ENCODE data around the gene SHISA9. TPM values are rescaled to one million over a fixed set of nuclear protein-coding genes. Genes with fewer than 3 reads are reported as not detected.

Gene SHISA9
- polyA plus RNA-seq, 3 donors = 0.01 TPM; not detected in 2

GRCh38 chr16:13041180-13041579 is 139.8 kb downstream of the SHISA9 start:
- Mint-ChIP-seq H3K4me3 (no peak overlapping the region), H3K9me3 (peaks cover 0 to 8% (median 4%) of the 10 kb centered on the region in 7 donors), H3K27ac (no peak overlapping the region), H3K4me1 (no peaks in the 10 kb centered on the region), H3K36me3 (no peaks in the 10 kb centered on the region), H3K27me3 (ENCODE audit: low read depth in 3 of 3) (peaks cover 0 to 9% (median 2%) of the 10 kb centered on the region in 3 donors)
- Histone ChIP-seq H3K9ac (ENCODE audit: insufficient read depth, low read length, poor library complexity, severe bottlenecking) (no peak overlapping the region), H4K20me1 (ENCODE audit: insufficient read depth, low read length) (no peaks in the 10 kb centered on the region), H3K27me3 (ENCODE audit: control insufficient read depth in 2 of 2, insufficient read depth in 2 of 2, low read length in 2 of 2) (no peaks in the 10 kb centered on the region), H3K36me3 (replicated peaks in 1 of 2; ENCODE audit: control insufficient read depth in 1 of 2, insufficient read depth in 2 of 2, low read length in 2 of 2) (no peaks in the 10 kb centered on the region), H2AFZ (ENCODE audit: insufficient read depth, low read depth, low read length, poor library complexity, severe bottlenecking) (no peak overlapping the region), H3K27ac (ENCODE audit: low read depth in 1 of 2, low read length in 2 of 2) (no peak overlapping the region), H3K79me2 (ENCODE audit: insufficient read depth, low read length) (no peaks in the 10 kb centered on the region), H3K4me3 (replicated peaks in 1 of 3; ENCODE audit: low read depth in 2 of 3, low read length in 3 of 3) (no peak overlapping the region), H3K9me3 (replicated peaks in 1 of 2; ENCODE audit: control insufficient read depth in 1 of 2, insufficient read depth in 1 of 2, low read length in 2 of 2) (peaks cover 9 to 20% of the 10 kb centered on the region in 2 donors), H3K4me2 (replicated peaks; ENCODE audit: extremely low read depth, low read length, poor library complexity, severe bottlenecking) (no peak overlapping the region), H3K4me1 (ENCODE audit: control insufficient read depth in 1 of 2, insufficient read depth in 2 of 2, low read length in 2 of 2) (no peaks in the 10 kb centered on the region)
- no peak for DNase-seq
- WGBS (ENCODE audit: insufficient coverage) = no CpG with 5 or more reads among the region's 1 CpG
- intact Hi-C loops (cut with micrococcal nuclease) = no loop called here
- no peak for TF ChIP-seq CTCF (IDR thresholded peaks at IDR 0.05)

- no peak for DNase-seq
- Histone ChIP-seq H3K9ac (ENCODE audit: insufficient read depth, low read length, poor library complexity, severe bottlenecking) (no peak overlapping the region), H3K27ac (ENCODE audit: low read depth in 1 of 2, low read length in 2 of 2) (no peak overlapping the region), H3K9me3 (replicated peaks in 1 of 2; ENCODE audit: control insufficient read depth in 1 of 2, insufficient read depth in 1 of 2, low read length in 2 of 2) (peaks cover 9 to 20% of the 10 kb centered on the region in 2 donors), H3K4me1 (ENCODE audit: control insufficient read depth in 1 of 2, insufficient read depth in 2 of 2, low read length in 2 of 2) (no peaks in the 10 kb centered on the region), H3K79me2 (ENCODE audit: insufficient read depth, low read length) (no peaks in the 10 kb centered on the region), H3K27me3 (ENCODE audit: control insufficient read depth in 2 of 2, insufficient read depth in 2 of 2, low read length in 2 of 2) (no peaks in the 10 kb centered on the region), H3K4me3 (replicated peaks in 1 of 3; ENCODE audit: low read depth in 2 of 3, low read length in 3 of 3) (no peak overlapping the region), H2AFZ (ENCODE audit: insufficient read depth, low read depth, low read length, poor library complexity, severe bottlenecking) (no peak overlapping the region), H3K4me2 (replicated peaks; ENCODE audit: extremely low read depth, low read length, poor library complexity, severe bottlenecking) (no peak overlapping the region), H3K36me3 (replicated peaks in 1 of 2; ENCODE audit: control insufficient read depth in 1 of 2, insufficient read depth in 2 of 2, low read length in 2 of 2) (no peaks in the 10 kb centered on the region), H4K20me1 (ENCODE audit: insufficient read depth, low read length) (no peaks in the 10 kb centered on the region)
- H3K27ac Mint-ChIP-seq = no peak overlapping the region
- H3K36me3 Mint-ChIP-seq = no peaks in the 10 kb centered on the region
- no peak overlapping the region for H3K4me3 Mint-ChIP-seq
- H3K27me3 Mint-ChIP-seq (ENCODE audit: low read depth in 3 of 3) = peaks cover 0 to 9% (median 2%) of the 10 kb centered on the region in 3 donors
- intact Hi-C loops (cut with micrococcal nuclease) = no loop called here
- WGBS (ENCODE audit: insufficient coverage) = 83% methylated on average over 1 of the region's 5 CpGs
- TF ChIP-seq CTCF (IDR thresholded peaks at IDR 0.05) = no peak
- peaks cover 0 to 8% (median 4%) of the 10 kb centered on the region in 7 donors for H3K9me3 Mint-ChIP-seq
- H3K4me1 Mint-ChIP-seq = no peaks in the 10 kb centered on the region
These were observed 140.4 kb downstream of the SHISA9 start for GRCh38 chr16:13041646-13042290.

Data from CD14-positive monocyte (primary cell).